Neural progenitor cell (in vitro differentiated cells): ENCODE results near the gene SPACA9. TPM values are rescaled to one million over a fixed set of nuclear protein-coding genes. Genes with fewer than 3 reads are reported as not detected.

Source experiments
- DNase-seq: peaks from one replicate; pipeline ENCODE4 v3.0.0-alpha.2; 2016; ENCODE audit warnings: low spot score
- H2AFZ ChIP-seq: fragments of 200-600 bp; sonication (generic); replicated peaks from 2 replicates; pipeline ENCODE4 v1.6.1; 2016; ENCODE audit warnings: antibody characterized with exemption
- H3F3A ChIP-seq: fragments of 200-600 bp; sonication (generic); 2 replicates; pipeline ENCODE4 v1.6.1; 2016; ENCODE audit warnings: antibody characterized with exemption, low read depth
- H3K27ac ChIP-seq: fragments of 200-600 bp; sonication (generic); 2 replicates; pipeline ENCODE4 v1.5.1; 2016; ENCODE audit warnings: mild to moderate bottlenecking
- H3K27me3 ChIP-seq: fragments of 200-600 bp; sonication (generic); 2 replicates; pipeline ENCODE4 v1.6.1; 2016; ENCODE audit warnings: mild to moderate bottlenecking, moderate library complexity
- H3K36me3 ChIP-seq: fragments of 200-600 bp; sonication (generic); 2 replicates; pipeline ENCODE4 v1.5.1; 2016
- H3K4me1 ChIP-seq: fragments of 200-600 bp; sonication (generic); 2 replicates; pipeline ENCODE4 v1.6.1; 2016; ENCODE audit warnings: mixed run types
- H3K4me2 ChIP-seq: fragments of 200-600 bp; sonication (generic); 2 replicates; pipeline ENCODE4 v1.6.1; 2016
- H3K4me3 ChIP-seq: fragments of 200-600 bp; sonication (generic); 2 replicates; pipeline ENCODE4 v1.5.1; 2016
- H3K79me2 ChIP-seq: fragments of 200-600 bp; sonication (generic); 2 replicates; pipeline ENCODE4 v1.6.1; 2016; ENCODE audit warnings: low read depth
- H3K9ac ChIP-seq: fragments of 200-600 bp; sonication (generic); 2 replicates; pipeline ENCODE4 v1.6.1; 2016
- H3K9me3 ChIP-seq: fragments of 200-600 bp; sonication (generic); 2 replicates; pipeline ENCODE4 v1.5.1; 2016; ENCODE audit warnings: low read depth
- H4K20me1 ChIP-seq: fragments of 200-600 bp; sonication (generic); 2 replicates; pipeline ENCODE4 v1.6.1; 2016; ENCODE audit warnings: low read depth
- H3K27ac Mint-ChIP-seq: 3 replicates; pipeline ENCODE4 v1.8.0; 2021; ENCODE audit warnings: mixed read lengths
- H3K27me3 Mint-ChIP-seq: 2 replicates; pipeline ENCODE4 v1.8.0; 2022; ENCODE audit warnings: low read depth, mild to moderate bottlenecking, inconsistent platforms, moderate library complexity, mixed read lengths; ENCODE audit not compliant: insufficient read depth
- H3K36me3 Mint-ChIP-seq: 3 replicates; pipeline ENCODE4 v1.8.0; 2021; ENCODE audit warnings: mixed read lengths
- H3K4me1 Mint-ChIP-seq: 3 replicates; pipeline ENCODE4 v1.8.0; 2021; ENCODE audit warnings: mixed read lengths
- H3K4me3 Mint-ChIP-seq: 3 replicates; pipeline ENCODE4 v1.8.0; 2021; ENCODE audit warnings: mild to moderate bottlenecking, moderate library complexity, mixed read lengths
- H3K9me3 Mint-ChIP-seq: 3 replicates; pipeline ENCODE4 v1.8.0; 2020; ENCODE audit warnings: mixed read lengths
- CTCF ChIP-seq: fragments of 200-600 bp; sonication (generic); IDR thresholded peaks from 2 replicates; pipeline ENCODE4 v1.5.1; 2017; ENCODE audit warnings: antibody characterized with exemption, mild to moderate bottlenecking
- EZH2 ChIP-seq: fragments of 200-600 bp; sonication (generic); IDR thresholded peaks from 2 replicates; pipeline ENCODE4 v1.6.1; 2017; ENCODE audit warnings: antibody characterized with exemption, mild to moderate bottlenecking, moderate library complexity
- EZH2phosphoT487 ChIP-seq: fragments of 200-600 bp; sonication (generic); IDR thresholded peaks from 2 replicates; pipeline ENCODE4 v1.6.1; 2017; ENCODE audit warnings: antibody characterized with exemption
- total RNA-seq: library from RNA; depleted of rRNA; stranded (reverse); fragments of >200 nt; gene quantifications from 2 replicates; pipeline ENCODE4 v1.2.3, GENCODE V29; 2015; ENCODE audit warnings: low replicate concordance

SPACA9 gene
- total RNA-seq, 1 donor from 2014 or later, result 1.9 TPM

GRCh38 chr9:132914924-132915323 lies 36.2 kb downstream of the SPACA9 start:
- H3K9ac ChIP-seq, result no peak overlapping the region
- H4K20me1 ChIP-seq, result no peaks in the 10 kb centered on the region
- no peak overlapping the region for H2AFZ ChIP-seq
- H3K27me3 ChIP-seq, result no peaks in the 10 kb centered on the region
- H3K36me3 ChIP-seq, result peaks cover 9% of the 10 kb centered on the region
- Mint-ChIP-seq H3K27ac (no peak overlapping the region), H3K4me1 (no peaks in the 10 kb centered on the region), H3K4me3 (no peak overlapping the region), H3K36me3 (peaks cover 19% of the 10 kb centered on the region), H3K9me3 (no peaks in the 10 kb centered on the region), H3K27me3 (peaks cover 4% of the 10 kb centered on the region)
- TF ChIP-seq EZH2phosphoT487, result no peak
- no peaks in the 10 kb centered on the region for H3K4me1 ChIP-seq
- no peaks in the 10 kb centered on the region for H3K9me3 ChIP-seq
- DNase-seq, result no peak
- no peak overlapping the region for H3K27ac ChIP-seq
- H3F3A ChIP-seq, result no peaks in the 10 kb centered on the region
- no peak overlapping the region for H3K4me2 ChIP-seq
- H3K4me3 ChIP-seq, result no peak overlapping the region
- no peaks in the 10 kb centered on the region for H3K79me2 ChIP-seq

- H4K20me1 ChIP-seq, result peaks cover 3% of the 10 kb centered on the region
- no peak for TF ChIP-seq EZH2
- TF ChIP-seq EZH2phosphoT487, result no peak
- TF ChIP-seq CTCF, result no peak
- no peaks in the 10 kb centered on the region for H3F3A ChIP-seq
- Mint-ChIP-seq H3K27ac (no peak overlapping the region), H3K36me3 (peaks cover 26% of the 10 kb centered on the region), H3K27me3 (peaks cover 2% of the 10 kb centered on the region), H3K9me3 (no peaks in the 10 kb centered on the region), H3K4me1 (no peaks in the 10 kb centered on the region), H3K4me3 (no peak overlapping the region)
- H3K4me2 ChIP-seq, result no peak overlapping the region
- no peaks in the 10 kb centered on the region for H3K79me2 ChIP-seq
- H3K9ac ChIP-seq, result no peak overlapping the region
- no peaks in the 10 kb centered on the region for H3K4me1 ChIP-seq
- no peak overlapping the region for H3K27ac ChIP-seq
- H2AFZ ChIP-seq, result no peak overlapping the region
- no peaks in the 10 kb centered on the region for H3K27me3 ChIP-seq
- H3K36me3 ChIP-seq, result peaks cover 9% of the 10 kb centered on the region
- no peaks in the 10 kb centered on the region for H3K9me3 ChIP-seq
- no peak for DNase-seq
- no peak overlapping the region for H3K4me3 ChIP-seq
Observed at GRCh38 chr9:132919614-132920268, 41.0 kb downstream of the SPACA9 start.

- Histone ChIP-seq H3K27ac (no peak overlapping the region), H4K20me1 (peaks cover 3% of the 10 kb centered on the region), H3K4me1 (no peaks in the 10 kb centered on the region), H3F3A (no peaks in the 10 kb centered on the region), H3K4me2 (no peak overlapping the region), H3K9ac (no peak overlapping the region), H3K27me3 (no peaks in the 10 kb centered on the region), H3K79me2 (no peaks in the 10 kb centered on the region), H3K4me3 (no peak overlapping the region), H2AFZ (no peak overlapping the region), H3K36me3 (peaks cover 5% of the 10 kb centered on the region), H3K9me3 (no peaks in the 10 kb centered on the region)
- peaks cover 34% of the 10 kb centered on the region for H3K36me3 Mint-ChIP-seq
- H3K4me1 Mint-ChIP-seq, result no peaks in the 10 kb centered on the region
- no peak overlapping the region for H3K27ac Mint-ChIP-seq
- H3K27me3 Mint-ChIP-seq, result no peaks in the 10 kb centered on the region
- H3K9me3 Mint-ChIP-seq, result no peaks in the 10 kb centered on the region
- DNase-seq, result no peak
- no peak overlapping the region for H3K4me3 Mint-ChIP-seq
- TF ChIP-seq CTCF (no peak), EZH2phosphoT487 (no peak), EZH2 (no peak)
Observed at GRCh38 chr9:132923346-132923902, 44.7 kb downstream of the SPACA9 start.

GRCh38 chr9:132927704-132928103 lies 49.0 kb downstream of the SPACA9 start:
- Histone ChIP-seq H3K9me3 (no peaks in the 10 kb centered on the region), H3K4me1 (no peaks in the 10 kb centered on the region), H3F3A (no peaks in the 10 kb centered on the region), H2AFZ (no peak overlapping the region), H3K27ac (no peak overlapping the region), H4K20me1 (peaks cover 3% of the 10 kb centered on the region), H3K9ac (no peak overlapping the region), H3K79me2 (no peaks in the 10 kb centered on the region), H3K27me3 (no peaks in the 10 kb centered on the region), H3K36me3 (peaks cover 5% of the 10 kb centered on the region), H3K4me3 (no peak overlapping the region), H3K4me2 (no peak overlapping the region)
- Mint-ChIP-seq H3K27ac (no peak overlapping the region), H3K36me3 (peaks cover 31% of the 10 kb centered on the region), H3K4me1 (no peaks in the 10 kb centered on the region), H3K27me3 (no peaks in the 10 kb centered on the region), H3K9me3 (no peaks in the 10 kb centered on the region), H3K4me3 (no peak overlapping the region)
- TF ChIP-seq EZH2phosphoT487 (no peak), EZH2 (no peak), CTCF (no peak)
- no peak for DNase-seq
